Liver (tissue), 9 donors: ENCODE results near the gene ADGRG3. TPM values are rescaled to one million over a fixed set of nuclear protein-coding genes. Genes with fewer than 3 reads are reported as not detected.

Source experiments
- DNase-seq: peaks from one replicate; pipeline ENCODE4 v3.0.0-alpha.2; 2017; ENCODE audit warnings: low spot score
- H3K27ac ChIP-seq, 2 donors: one replicate each; pipeline ENCODE4 v1.7.0; 2013; ENCODE audit warnings: inconsistent platforms in 2 of 2, low read length in 2 of 2, control low read depth in 1 of 2, low read depth in 1 of 2, mild to moderate bottlenecking in 1 of 2
- H3K27me3 ChIP-seq, 4 donors: one replicate each; pipeline versions ENCODE4 v1.6.1 to v1.7.0; 2013; ENCODE audit warnings: low read length in 3 of 4, inconsistent platforms in 1 of 4, mild to moderate bottlenecking in 1 of 4, moderate library complexity in 1 of 4; ENCODE audit not compliant: control insufficient read depth in 4 of 4, insufficient read depth in 4 of 4
- H3K36me3 ChIP-seq, 4 donors: one replicate each; pipeline versions ENCODE4 v1.6.1 to v1.7.0; 2013; ENCODE audit warnings: low read length in 3 of 4, mild to moderate bottlenecking in 3 of 4, low read depth in 1 of 4, moderate library complexity in 1 of 4; ENCODE audit not compliant: control insufficient read depth in 4 of 4, insufficient read depth in 3 of 4
- H3K4me1 ChIP-seq, 4 donors: one replicate each; pipeline versions ENCODE4 v1.6.1 to v1.7.0; 2013; ENCODE audit warnings: low read length in 3 of 4, mild to moderate bottlenecking in 3 of 4, moderate library complexity in 1 of 4; ENCODE audit not compliant: control insufficient read depth in 4 of 4, insufficient read depth in 4 of 4
- H3K4me3 ChIP-seq, 3 donors: one replicate each; pipeline versions ENCODE4 v1.6.1 to v1.7.0; 2013; ENCODE audit warnings: low read length in 3 of 3, control low read depth in 1 of 3, low read depth in 1 of 3, mild to moderate bottlenecking in 1 of 3
- H3K9ac ChIP-seq, 2 donors: one replicate each; pipeline ENCODE4 v1.7.0; 2013; ENCODE audit warnings: low read length in 2 of 2, mild to moderate bottlenecking in 2 of 2, moderate library complexity in 2 of 2, control low read depth in 1 of 2, low read depth in 1 of 2
- H3K9me3 ChIP-seq, 4 donors: one replicate each; pipeline versions ENCODE4 v1.6.1 to v1.7.0; 2013; ENCODE audit warnings: low read length in 3 of 4; ENCODE audit not compliant: control insufficient read depth in 4 of 4
- CTCF ChIP-seq: fragments of 150-350 bp; IDR thresholded peaks from 2 replicates; pipeline ENCODE4 v1.5.1; 2017; ENCODE audit warnings: improper control_type of control experiment, low read depth, low read length; ENCODE audit not compliant: missing input control
- EGR1 ChIP-seq, 2 donors: IDR thresholded peaks; 2 replicates each; pipeline ENCODE4 v1.6.1; 2016 to 2018; ENCODE audit warnings: antibody characterized with exemption in 2 of 2, low read depth in 2 of 2
- FOXA1 ChIP-seq: IDR thresholded peaks from 2 replicates; pipeline ENCODE4 v1.6.1; 2016; ENCODE audit warnings: antibody characterized with exemption
- FOXA2 ChIP-seq: IDR thresholded peaks from 2 replicates; pipeline ENCODE4 v1.6.1; 2016; ENCODE audit warnings: antibody characterized with exemption
- HNF4A ChIP-seq, 2 donors: conservative IDR thresholded peaks; 2 replicates each; pipeline ENCODE4 v1.6.1; 2016; ENCODE audit warnings: antibody characterized with exemption in 2 of 2, mild to moderate bottlenecking in 2 of 2
- HNF4G ChIP-seq: IDR thresholded peaks from 2 replicates; pipeline ENCODE4 v1.6.1; 2016; ENCODE audit warnings: antibody characterized with exemption
- JUND ChIP-seq, 2 donors: IDR thresholded peaks; 2 replicates each; pipeline ENCODE4 v1.6.1; 2016; ENCODE audit warnings: antibody characterized with exemption in 2 of 2
- NR2F2 ChIP-seq: IDR thresholded peaks from 2 replicates; pipeline ENCODE4 v1.6.1; 2016; ENCODE audit warnings: antibody characterized with exemption
- RAD21 ChIP-seq, 2 donors: IDR thresholded peaks; 2 replicates each; pipeline ENCODE4 v1.6.1; 2016; ENCODE audit warnings: antibody characterized with exemption in 2 of 2, mild to moderate bottlenecking in 2 of 2
- REST ChIP-seq: IDR thresholded peaks from 2 replicates; pipeline ENCODE4 v1.6.1; 2016; ENCODE audit warnings: antibody characterized with exemption, mild to moderate bottlenecking
- RXRA ChIP-seq, 2 donors: IDR thresholded peaks; 2 replicates each; pipeline ENCODE4 v1.6.1; 2017 to 2018; ENCODE audit warnings: antibody characterized with exemption in 2 of 2, mild to moderate bottlenecking in 1 of 2
- SP1 ChIP-seq: IDR thresholded peaks from 2 replicates; pipeline ENCODE4 v1.6.1; 2018; ENCODE audit warnings: antibody characterized with exemption, mild to moderate bottlenecking
- TAF1 ChIP-seq: conservative IDR thresholded peaks from 2 replicates; pipeline ENCODE4 v1.6.1; 2016; ENCODE audit warnings: antibody characterized with exemption, mild to moderate bottlenecking
- YY1 ChIP-seq: IDR thresholded peaks from 2 replicates; pipeline ENCODE4 v1.6.1; 2016; ENCODE audit warnings: antibody characterized with exemption, mild to moderate bottlenecking
- WGBS: extraction: QIAGEN DNeasy Blood & Tissue Kit; methylation state at CpG from one replicate; pipeline ENCODE4 v1.1.7; 2013; 5-methylcytosine and 5-hydroxymethylcytosine counted together
- polyA plus RNA-seq, 2 donors: library from polyadenylated mRNA; stranded (reverse) in 1 of 2; unstranded in 1 of 2; fragments of 200-250 nt in 1 of 2; fragments of >200 nt in 1 of 2; fragmentation: Nextera tagmentation in 1 of 2; extraction: Ambion mirVana in 1 of 2; gene quantifications; one replicate each; pipeline versions ENCODE4 v1.2.1 to v1.2.3, GENCODE V29; 2013 to 2015
- total RNA-seq, 2 donors: library from RNA; depleted of rRNA; stranded (reverse); fragments of >200 nt; gene quantifications; one replicate each; pipeline ENCODE4 v1.2.3, GENCODE V29; 2014
- TF ChIP-seq, protein P1 (sequence below): IDR thresholded peaks from 2 replicates; pipeline ENCODE4 v1.6.1; 2016; ENCODE audit warnings: antibody characterized with exemption
- TF ChIP-seq, protein P2 (sequence below): IDR thresholded peaks from 2 replicates; pipeline ENCODE4 v1.6.1; 2016; ENCODE audit warnings: antibody characterized with exemption
- TF ChIP-seq, protein P3 (sequence below): IDR thresholded peaks from 2 replicates; pipeline ENCODE4 v1.6.1; 2016; ENCODE audit warnings: antibody characterized with exemption
- donor health status: healthy.
- donor health status: healthy.
- donor health status: healthy.
- donor health status: healthy.
- donor health status: healthy.

The ADGRG3 gene
- total and polyA plus RNA-seq, 4 donors = 0.52 to 3.2 (median 1.0) TPM

GRCh38 chr16:57693550-57693949, 25.4 kb downstream of the ADGRG3 start:
- Histone ChIP-seq H3K4me1 (peaks cover 2 to 39% (median 23%) of the 10 kb centered on the region in 4 donors), H3K9me3 (no peaks in the 10 kb centered on the region), H3K9ac (no peak overlapping the region), H3K27me3 (no peaks in the 10 kb centered on the region), H3K4me3 (no peak overlapping the region), H3K36me3 (no peaks in the 10 kb centered on the region), H3K27ac (no peak overlapping the region)
- TF ChIP-seq FOXA2 (no peak), REST (no peak), RAD21 (IDR thresholded peaks at IDR 0.05) (no peak), FOXA1 (no peak), RXRA (IDR thresholded peaks at IDR 0.05) (no peak), CTCF (no peak)
- TF ChIP-seq, protein P1, sequence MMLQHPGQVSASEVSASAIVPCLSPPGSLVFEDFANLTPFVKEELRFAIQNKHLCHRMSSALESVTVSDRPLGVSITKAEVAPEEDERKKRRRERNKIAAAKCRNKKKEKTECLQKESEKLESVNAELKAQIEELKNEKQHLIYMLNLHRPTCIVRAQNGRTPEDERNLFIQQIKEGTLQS = no peak
- no peak for DNase-seq
- WGBS = 73% methylated on average over 4 of the region's 4 CpGs

- 25% methylated on average over 10 of the region's 10 CpGs for WGBS
- DNase-seq = peak; percentile 66
- peak overlapping the region; percentile 45 to 72 for H3K27ac ChIP-seq
- TF ChIP-seq EGR1 (IDR thresholded peaks at IDR 0.05; ENCODE audit: low read depth in 2 of 2) = peak in 1 of 2 donors; percentile 32
- peak; percentile 89 for TF ChIP-seq SP1
- peak; percentile 65 for TF ChIP-seq REST
- TF ChIP-seq YY1 = peak; percentile 70
- TF ChIP-seq CTCF = no peak
- peak; percentile 71 for TF ChIP-seq TAF1
- TF ChIP-seq, protein P1 = no peak
- TF ChIP-seq FOXA1 = peak; percentile 58
- TF ChIP-seq RXRA (IDR thresholded peaks at IDR 0.05) = peak; percentile 41 to 66
- TF ChIP-seq, protein P2, sequence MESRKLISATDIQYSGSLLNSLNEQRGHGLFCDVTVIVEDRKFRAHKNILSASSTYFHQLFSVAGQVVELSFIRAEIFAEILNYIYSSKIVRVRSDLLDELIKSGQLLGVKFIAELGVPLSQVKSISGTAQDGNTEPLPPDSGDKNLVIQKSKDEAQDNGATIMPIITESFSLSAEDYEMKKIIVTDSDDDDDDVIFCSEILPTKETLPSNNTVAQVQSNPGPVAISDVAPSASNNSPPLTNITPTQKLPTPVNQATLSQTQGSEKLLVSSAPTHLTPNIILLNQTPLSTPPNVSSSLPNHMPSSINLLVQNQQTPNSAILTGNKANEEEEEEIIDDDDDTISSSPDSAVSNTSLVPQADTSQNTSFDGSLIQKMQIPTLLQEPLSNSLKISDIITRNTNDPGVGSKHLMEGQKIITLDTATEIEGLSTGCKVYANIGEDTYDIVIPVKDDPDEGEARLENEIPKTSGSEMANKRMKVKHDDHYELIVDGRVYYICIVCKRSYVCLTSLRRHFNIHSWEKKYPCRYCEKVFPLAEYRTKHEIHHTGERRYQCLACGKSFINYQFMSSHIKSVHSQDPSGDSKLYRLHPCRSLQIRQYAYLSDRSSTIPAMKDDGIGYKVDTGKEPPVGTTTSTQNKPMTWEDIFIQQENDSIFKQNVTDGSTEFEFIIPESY = no peak
- TF ChIP-seq RAD21 (IDR thresholded peaks at IDR 0.05) = peak; percentile 17 to 46
- TF ChIP-seq FOXA2 = peak; percentile 53
- TF ChIP-seq JUND (IDR thresholded peaks at IDR 0.05) = peak in 1 of 2 donors; percentile 15
- TF ChIP-seq HNF4A (conservative IDR thresholded peaks at IDR 0.05) = peak; percentile 31 to 63
- TF ChIP-seq NR2F2 = no peak
- TF ChIP-seq HNF4G = no peak
- TF ChIP-seq, protein P3, sequence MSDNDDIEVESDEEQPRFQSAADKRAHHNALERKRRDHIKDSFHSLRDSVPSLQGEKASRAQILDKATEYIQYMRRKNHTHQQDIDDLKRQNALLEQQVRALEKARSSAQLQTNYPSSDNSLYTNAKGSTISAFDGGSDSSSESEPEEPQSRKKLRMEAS = peak; percentile 78
These were observed 26.2 kb downstream of the ADGRG3 start for GRCh38 chr16:57694231-57694724.

More at GRCh38 chr16:57694231-57694724, 26.2 kb downstream of the ADGRG3 start:
- no peaks in the 10 kb centered on the region for H3K27me3 ChIP-seq
- H3K9me3 ChIP-seq = no peaks in the 10 kb centered on the region
- H3K4me1 ChIP-seq = peaks cover 2 to 31% (median 17%) of the 10 kb centered on the region in 4 donors
- no peak overlapping the region for H3K4me3 ChIP-seq
- no peak overlapping the region for H3K9ac ChIP-seq
- no peaks in the 10 kb centered on the region for H3K36me3 ChIP-seq
